SH-SY5Y (cell line): Measurements from ENCODE around the gene KCNJ12.

Source experiments
- GATA2 ChIP-seq: IDR thresholded peaks from 2 replicates; pipeline ENCODE4 v1.6.1; 2011; ENCODE audit warnings: mild to moderate bottlenecking, low read depth, low read length
- GATA3 ChIP-seq: IDR thresholded peaks from 2 replicates; pipeline ENCODE4 v1.6.1; 2011; ENCODE audit warnings: low read depth, mild to moderate bottlenecking, low read length, moderate library complexity

Gene KCNJ12

DNA sequence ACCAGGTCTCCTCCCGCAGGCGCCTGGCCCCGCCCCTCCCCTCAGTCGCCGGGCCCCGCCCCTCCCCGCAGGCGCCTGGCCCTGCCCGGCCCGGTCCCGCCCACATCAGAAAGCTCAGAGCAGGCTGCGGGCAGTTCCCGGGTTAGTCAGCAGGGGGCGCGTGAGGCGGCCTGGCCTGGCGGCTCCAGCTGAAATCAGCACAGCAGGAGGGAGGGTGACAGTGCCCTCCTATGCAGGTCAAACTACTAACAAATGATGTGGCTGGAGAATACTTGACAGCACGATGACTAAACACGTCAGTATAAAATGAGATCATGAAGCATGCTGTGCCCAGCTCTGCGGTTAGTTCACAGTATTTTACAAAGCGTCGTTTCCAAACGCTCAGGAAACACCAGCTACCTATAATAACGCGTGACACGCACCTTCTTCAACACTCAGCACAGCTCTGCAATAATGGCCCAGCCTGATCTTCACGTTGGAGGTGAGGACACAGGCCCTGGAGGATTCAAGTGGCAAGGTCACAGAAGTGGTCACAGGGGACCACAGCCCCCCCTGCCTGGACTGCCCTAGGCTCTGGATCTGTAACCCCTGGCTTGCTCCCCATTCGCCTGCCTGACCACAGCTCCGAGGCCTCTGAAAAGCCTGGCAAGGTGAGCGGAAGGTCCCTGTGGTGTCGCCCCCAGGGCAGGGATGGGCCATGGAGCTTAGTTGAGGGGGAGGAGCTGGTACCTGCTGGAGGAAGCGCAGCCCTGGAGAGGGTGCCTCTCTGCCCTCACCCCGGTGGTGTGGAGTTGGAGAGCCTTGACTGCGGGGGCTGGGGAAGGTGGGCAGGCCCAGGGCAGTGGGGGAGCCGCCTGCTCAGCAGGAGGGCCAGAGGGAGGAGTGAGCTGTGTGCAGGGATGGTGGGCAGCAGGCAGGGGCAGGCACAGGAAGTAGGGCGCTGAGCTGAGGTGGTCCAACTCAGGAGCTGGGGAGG, 81.2 kb downstream of the KCNJ12 start:
- TF ChIP-seq GATA2, result no peak
- no peak for TF ChIP-seq GATA3

DNA sequence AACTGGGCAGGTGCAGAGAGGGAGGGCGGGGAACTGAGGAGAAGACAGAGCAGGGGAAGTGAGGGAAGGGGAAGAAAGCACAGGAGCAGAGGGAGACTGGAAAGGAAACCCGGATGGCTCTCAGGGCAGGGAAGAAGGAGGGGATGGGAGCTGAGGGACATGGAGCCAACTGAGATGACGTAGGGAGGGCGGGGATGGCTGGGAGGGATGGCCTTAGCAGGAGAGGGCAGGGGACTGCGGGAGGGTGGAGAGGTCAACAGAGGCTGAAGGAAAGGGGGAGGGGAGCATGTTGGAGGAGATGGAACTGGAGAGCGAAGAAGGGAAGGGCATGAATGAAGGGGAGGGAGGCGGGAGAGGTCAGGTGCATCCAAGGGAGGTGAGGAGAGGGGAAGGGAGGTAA, 81.9 kb downstream of the KCNJ12 start:
- TF ChIP-seq GATA3, result no peak
- TF ChIP-seq GATA2, result no peak

DNA sequence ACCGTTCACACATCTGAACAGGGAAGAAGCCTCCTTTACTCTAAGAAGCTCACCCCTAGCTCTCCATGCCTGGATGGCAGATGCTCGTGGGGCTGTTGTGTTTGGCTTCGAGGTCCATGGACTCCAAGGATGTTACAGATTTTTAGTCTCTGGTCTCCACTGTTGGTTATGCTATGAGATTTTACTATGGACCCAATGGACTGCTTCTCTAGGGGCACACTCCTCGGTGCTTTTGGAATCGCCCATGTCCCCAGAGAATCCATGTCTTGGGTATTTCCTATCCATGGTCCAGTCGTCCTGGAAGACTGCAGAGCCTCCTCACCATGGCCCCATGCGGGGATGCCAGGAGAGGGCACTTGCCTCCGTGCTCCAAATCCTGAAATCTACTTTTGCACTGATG, 83.4 kb downstream of the KCNJ12 start:
- TF ChIP-seq GATA3 (no peak), GATA2 (no peak)

DNA sequence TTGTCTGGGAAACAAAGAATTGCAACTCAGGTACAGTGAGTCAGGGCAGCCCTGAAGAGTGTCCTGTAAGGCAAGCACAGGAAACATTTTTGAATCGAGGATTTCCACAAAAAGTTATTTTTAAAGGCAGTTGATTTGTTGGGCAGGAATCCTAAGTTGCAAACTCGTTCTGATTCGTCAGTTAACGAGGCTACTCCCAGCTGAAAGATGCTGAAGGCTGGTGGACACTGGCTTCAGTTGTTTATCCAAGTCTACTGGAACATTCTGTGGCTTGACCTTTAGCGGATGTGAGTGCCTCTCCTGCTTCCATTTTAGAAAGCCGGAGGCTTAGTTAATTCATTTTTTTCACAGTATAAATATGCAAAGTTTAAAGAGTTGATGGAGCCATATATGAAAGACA, 84.2 kb downstream of the KCNJ12 start:
- TF ChIP-seq GATA3, result no peak
- TF ChIP-seq GATA2, result no peak

DNA sequence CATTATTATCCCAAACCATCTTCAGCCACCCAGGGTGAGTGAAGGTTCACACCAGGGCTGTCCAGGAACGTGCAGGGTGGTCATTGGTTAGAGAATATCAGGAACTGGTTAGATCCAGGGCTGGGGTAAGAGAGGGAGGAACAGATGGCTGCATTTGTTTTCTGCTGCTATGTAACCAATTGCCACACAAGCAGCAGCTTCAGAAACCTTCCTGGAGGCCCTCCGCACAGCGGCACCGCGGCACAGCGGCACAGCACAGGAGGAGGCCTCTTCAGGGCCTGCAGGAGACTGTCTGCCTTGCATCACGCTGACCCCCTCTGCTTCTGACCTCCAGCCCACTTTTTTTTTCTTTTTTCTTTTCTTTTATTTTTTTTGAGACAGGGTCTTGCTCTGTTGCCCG, 86.1 kb downstream of the KCNJ12 start:
- TF ChIP-seq GATA2 (no peak), GATA3 (no peak)

DNA sequence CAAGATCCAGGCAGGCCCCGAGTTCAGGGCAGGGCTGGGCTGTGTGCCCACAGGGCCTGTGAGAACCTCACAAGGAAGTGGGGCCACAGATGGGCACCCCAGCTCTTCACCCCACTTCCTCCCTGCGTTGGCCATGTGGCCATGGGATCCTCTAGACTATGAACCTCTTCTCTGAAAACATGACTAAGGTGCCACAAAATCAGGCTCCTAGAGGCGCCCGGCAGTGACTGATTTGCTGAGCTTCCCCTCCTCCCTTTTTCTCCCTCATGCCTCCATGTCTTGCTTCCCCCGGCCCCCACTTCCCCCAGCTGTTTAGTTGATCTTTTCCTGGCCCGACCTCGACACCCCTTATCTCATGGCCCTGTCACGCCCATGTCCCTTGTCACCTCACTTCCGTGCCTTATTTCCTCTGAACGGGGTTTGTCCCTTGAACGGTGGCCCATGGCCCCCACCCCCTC, 87.1 kb downstream of the KCNJ12 start:
- TF ChIP-seq GATA3 (no peak), GATA2 (no peak)

DNA sequence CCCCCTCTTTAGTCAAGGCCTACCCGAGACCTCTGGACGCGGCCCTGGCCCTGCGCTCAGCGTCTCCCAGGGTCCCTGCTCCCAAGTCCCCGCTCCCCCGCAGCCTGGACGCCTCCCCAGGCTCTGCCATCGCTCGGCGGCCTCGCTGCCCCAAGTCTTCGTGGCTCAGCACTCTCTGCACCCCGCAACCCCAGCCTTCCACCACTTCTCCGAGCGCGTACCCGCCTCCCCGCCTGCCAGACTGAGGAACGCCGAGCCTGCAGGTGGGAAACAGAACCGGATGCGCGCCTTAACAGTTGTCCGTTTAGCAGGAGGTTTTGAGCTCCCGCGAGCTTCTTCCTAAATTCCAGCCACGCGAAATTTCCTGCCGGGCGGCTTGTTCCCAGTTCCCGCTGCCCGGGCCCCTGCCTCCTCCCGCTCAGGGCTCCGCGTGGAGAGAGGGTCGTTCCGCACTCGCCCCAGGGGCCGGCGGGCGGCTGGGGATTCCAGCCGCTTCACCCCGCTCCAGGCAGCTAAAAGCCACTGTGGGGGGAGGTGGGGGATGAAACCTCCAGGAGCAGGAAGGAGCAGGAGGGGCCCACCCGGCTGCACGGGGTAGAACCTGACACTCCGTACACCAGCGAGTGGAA, 87.7 kb downstream of the KCNJ12 start:
- no peak for TF ChIP-seq GATA2
- TF ChIP-seq GATA3, result no peak

DNA sequence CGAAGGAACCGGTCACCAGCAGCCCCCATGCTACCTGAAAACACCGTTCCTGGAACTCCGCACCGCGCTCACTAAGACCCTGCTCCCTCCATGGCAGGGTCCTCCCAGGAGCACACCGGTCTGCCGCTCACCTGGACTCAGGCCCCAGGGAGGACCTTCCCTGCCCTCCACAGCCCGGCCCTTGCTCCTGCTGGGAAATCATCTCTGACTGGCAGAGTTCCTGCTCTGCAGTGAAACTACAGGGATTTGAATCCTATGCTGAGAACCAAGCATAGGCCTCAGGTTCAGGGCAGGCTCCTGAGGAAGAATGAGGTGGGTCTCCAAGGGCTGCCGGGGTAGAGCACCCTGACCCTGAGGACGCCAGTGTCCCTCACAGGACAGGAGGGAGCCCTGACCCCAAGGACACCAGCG, 88.5 kb downstream of the KCNJ12 start:
- TF ChIP-seq GATA2 (no peak), GATA3 (no peak)

DNA sequence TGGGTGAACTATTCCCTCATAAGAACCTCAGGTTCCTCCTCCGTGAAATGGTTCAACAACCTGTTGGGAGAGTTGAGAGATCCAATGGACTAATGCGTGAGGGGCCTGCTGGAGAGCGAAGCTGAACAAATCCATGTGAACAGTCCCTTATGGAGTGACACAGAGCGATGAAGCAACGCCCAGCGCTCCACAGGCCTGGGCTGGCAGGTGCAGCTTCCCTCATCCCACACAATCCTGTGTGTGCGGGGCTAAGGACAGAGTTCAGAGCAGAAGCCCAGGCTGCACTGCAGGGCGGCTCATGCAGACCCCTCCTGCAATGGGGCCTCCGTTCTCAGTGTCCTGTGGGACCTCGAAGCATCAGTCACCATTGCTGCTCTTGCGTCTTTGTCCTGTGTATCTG, 90.4 kb downstream of the KCNJ12 start:
- TF ChIP-seq GATA3, result no peak
- no peak for TF ChIP-seq GATA2

DNA sequence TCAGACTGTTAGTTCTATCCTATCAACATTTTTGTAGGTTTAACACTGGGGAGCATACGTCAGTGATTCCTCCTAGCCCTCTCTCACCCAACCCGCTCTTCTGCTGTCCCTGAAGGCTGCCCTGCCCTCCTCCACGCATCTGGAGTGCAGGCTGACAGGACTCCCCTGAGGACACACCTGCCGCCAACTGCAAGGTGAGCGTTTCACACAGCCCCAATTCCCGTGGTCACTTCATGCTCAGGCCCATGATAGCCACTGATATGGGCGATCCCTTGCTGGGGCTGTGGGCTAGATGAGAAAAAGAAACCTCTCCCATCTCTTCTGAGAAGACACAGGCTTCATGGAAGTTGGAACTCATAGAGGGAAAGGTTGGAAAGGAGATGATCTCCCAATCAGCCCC, 91.0 kb downstream of the KCNJ12 start:
- TF ChIP-seq GATA3, result no peak
- TF ChIP-seq GATA2, result no peak

DNA sequence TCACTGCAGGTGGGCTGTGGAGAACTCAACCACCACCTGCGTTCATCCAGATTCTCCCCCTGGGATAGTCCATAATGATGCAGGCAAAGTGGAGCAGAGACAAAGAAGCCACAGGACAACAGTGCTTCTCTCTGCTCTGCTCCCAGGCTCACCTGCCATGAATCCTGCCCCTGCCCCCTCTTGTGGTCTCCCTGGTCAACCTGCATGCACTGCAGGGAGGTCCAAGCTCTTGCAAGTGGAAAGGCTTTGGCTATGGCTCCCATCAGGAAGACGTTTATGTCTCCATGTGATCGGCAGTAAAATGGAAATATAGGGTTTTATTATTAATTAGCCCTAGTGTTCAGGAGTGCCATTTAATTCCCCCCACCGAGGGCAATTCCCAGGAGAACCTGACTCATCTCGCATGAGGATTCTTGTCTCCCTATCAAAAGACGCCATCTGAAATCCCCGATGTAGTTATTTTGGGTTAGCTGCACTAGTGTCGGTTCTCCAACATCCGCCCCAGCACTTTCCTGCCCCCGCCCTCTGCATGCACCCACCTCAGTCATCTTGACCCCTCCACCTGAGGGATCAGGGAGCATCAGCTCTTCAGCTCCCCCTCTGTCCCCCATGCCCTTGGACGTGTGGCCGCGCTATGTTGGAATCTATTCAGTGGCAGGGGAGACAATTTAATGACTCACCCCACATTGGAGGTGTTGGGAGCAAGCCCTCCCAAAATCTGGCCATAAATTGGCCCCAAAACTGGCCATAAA, 91.8 kb downstream of the KCNJ12 start:
- TF ChIP-seq GATA2, result no peak
- no peak for TF ChIP-seq GATA3
